Stimulated activated CD4-positive, alpha-beta T cell treated with anti-CD3 and anti-CD28 coated beads, Interleukin-1b, Interleukin-23, amount 100 ng/mL, for 48 hours (primary cell): ENCODE measurements around the gene LCLAT1.

ENCODE experiments used
- DNase-seq: peaks from one replicate; pipeline ENCODE4 v3.0.0-alpha.2; 2020

The LCLAT1 gene

DNA sequence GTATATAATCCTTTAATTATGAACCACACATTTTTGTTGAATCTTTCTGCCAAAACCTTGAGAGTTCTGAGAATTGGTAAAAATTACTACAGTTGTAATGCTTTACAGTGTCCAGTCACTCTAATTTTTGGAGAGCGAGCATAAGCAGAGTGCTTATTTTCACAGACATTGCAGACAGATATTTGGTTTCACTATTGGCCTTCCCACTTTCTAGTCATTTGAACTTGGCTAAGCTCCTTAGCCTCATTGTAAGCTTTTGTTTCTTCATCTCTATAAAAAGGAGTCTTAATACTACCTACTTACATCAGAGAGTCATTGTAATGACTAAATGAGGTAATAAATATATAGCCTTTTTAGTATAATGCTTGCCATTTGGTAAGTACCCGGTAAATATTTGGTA, 80.4 kb downstream of the LCLAT1 start:
- no peak for DNase-seq

DNA sequence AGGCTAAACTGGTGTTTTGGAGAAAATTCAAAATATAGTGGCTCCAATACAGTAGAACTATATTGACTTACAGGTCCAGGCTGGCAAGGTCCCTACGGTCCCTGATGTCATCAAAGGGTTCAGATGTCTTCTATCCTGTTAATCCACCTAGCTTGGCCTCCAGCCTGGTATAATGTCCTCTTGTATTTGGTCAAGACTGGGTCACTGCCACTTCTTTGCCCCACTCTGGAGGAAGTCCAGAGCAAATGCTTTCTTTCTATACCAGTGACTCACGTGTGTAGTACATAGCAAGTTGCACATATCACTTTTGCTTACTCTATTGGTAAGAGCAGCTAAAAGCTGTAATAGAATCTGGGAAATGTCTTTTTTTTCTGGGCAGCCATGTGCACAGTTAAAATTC, 80.8 kb downstream of the LCLAT1 start:
- DNase-seq, result no peak

DNA sequence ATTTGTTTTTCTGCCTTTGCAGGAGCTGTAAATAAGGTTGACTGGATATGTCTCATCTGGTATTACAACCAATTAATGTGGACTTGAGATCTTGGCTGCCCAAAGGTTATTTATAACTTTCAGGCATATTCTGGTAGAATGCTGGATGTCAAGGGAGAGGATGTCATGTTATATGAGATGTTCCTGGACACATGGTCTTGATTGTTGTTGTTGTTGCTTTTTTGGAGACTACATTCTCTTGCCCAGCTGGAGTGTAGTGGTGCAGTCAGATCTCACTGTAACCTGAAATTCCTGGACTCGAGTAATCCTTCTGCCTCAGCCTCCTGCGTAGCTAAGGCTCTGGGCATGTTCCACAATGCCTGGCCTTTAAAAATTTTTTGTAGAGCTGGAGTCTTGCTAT, 83.3 kb downstream of the LCLAT1 start:
- no peak for DNase-seq

DNA sequence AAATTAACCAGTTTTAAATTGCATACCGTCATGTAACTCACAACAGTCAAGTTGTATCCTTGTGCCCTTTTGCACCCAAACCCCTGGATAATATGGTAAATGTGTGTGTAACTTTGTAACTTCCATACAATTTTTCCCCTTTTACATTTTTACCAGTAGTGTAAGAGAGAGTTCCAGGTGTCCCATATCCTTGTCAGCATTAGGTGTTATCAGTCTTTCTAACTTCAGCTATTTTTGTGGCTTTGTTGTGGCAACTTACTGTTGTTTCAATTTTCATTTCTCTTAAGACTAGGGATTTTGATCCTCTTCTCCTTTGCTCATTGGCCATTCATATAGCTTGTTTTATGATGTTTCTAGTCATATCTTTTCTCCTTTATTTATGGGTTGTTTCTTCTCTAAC, 94.6 kb downstream of the LCLAT1 start:
- DNase-seq, result no peak

DNA sequence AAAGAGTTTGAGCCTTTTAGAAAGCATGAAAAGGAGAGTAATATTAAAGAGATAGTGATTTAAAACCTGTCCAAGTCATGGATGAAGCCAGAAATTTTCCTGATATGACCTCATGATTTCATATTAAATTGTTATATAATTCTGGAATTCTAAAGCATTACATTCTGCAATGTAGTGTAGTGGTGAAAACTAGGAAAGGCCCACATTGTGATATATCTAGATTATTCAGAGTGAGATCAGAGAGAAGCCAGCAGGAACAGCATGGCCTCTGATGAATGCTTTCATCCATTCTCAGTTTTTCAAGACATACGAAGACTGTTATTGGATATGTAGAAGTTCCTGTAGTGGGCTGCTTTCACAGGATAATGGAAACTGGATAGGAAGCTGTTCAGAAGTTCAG, 98.8 kb downstream of the LCLAT1 start:
- DNase-seq, result no peak

DNA sequence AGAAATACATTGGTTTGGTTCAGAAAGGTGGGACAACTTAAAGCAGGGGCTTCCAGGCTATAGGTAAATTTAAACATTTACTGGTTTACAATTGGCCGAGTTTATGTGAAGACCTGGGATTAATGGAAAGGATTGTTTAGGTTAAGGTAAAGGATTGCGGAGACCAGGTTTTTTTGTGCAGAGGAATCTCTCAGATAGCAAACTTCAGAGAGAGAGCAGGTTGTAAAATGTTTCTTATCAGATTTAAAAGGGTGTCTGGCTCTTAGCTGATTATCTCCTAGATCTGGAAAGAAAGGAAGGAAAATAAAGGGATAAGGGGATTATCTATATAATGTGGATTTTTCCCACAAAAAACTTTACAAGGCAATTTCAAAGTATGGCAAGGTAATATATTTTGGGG, 101.3 kb downstream of the LCLAT1 start:
- no peak for DNase-seq

DNA sequence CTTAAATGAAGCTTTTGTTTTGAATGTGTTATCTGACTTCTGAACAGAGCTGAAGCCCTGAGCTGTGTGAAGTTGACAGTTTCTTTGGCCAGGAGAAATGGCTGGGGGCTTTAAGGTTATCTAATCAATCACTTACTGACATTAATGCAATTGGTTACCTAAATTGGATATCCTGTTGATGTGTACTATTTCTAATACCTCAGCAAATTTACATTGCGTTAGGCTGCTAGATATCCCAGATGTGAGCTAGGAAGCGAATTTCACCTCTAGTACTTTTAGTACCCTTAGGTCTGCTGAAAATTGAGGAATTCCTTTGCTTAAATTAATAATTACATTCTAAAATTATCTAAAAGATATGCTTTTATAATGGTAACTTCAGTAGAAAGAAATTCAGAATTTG, 102.0 kb downstream of the LCLAT1 start:
- DNase-seq, result no peak

DNA sequence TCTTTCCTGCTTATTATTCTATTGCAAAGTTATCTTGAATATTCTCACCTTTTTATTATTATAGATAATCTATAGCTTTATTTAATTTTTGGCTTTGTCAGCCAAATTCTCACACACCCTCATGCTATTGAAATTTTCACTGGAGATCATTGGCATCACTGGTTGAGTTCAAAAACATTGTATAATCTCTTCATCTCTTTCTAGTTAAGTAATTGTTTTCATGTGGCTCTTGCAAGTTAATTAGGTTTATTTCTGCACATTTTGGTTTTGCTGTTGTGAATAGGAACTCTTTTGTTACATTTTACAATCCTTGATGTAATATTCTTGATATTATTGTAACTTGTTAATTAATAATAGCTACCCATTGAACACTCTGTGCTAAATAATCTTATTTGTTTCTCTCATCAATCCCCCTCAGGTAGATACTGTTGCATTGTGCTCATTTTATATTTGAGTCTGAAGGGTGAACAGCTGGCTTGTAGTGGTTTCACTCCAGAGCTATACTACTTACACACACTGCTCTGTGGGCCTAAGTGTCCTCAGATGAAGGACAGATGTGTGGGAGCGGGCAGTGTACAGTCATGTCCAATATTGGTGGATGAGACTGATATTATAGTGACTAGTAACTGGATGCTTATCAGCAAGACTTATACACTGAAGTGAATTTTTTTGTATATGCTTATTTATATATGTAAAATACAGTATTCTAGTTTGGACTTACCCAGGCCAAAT, 112.7 kb downstream of the LCLAT1 start:
- no peak for DNase-seq

DNA sequence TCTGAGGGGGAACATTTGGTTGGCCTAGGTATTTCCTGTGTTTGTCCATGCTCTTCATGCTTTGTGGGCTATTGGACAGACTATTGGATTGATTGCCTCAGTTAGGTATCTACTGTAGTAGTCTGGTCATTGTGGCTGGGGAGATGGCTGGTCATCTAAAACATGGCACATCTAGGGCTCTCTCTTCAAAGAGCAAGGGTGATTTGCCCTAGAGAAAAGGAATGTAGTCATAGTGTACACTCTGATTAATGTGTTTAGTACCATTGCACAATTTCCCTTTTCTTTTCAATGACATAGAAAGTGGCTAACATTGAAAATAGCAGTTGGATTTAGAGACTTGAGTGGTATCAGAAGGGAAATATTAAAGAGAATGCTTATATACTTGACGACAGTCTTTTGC, 114.3 kb downstream of the LCLAT1 start:
- DNase-seq, result no peak

DNA sequence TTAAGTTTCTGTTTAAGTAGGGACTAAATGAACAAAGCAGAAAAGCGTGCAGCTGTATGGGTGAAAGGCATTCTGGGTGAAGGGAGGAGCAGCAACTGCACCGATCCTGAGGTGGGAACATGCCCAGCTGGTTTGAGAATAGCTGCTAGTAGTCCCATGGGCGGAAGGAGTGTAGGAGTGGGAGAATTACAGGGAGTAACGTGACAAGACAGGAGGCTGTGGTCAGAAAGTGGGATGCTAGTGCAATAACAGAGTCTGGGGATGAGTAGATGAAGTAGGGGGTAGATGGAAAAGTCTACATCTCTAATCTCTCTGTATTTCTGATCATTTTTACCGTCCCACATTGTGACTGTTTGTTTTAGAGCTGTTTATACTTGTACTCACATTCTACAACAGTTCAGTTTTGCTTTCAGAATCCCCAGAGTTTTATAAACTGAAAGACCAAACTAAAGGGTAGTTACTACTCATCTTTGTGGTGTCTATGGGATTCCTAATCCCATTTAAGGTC, 118.9 kb downstream of the LCLAT1 start:
- DNase-seq, result peak; percentile 6

DNA sequence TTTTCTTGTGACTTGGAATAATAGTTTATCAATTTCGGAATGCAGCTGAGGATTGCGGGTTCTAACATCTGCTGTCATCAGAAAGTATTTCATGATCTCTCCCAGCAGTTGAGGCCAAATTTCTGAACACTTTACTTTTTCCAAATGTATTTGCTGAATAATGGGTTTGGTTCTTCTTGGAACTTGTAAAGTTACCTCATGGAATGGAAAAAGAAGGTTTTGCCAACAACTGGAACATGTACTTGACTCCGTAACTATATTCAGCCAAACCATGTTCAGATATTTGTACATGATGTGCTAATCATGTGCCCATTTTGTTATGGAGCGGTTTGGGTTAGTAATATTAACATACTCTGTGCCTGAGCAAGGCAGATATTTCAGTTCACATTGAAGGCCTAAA, 119.6 kb downstream of the LCLAT1 start:
- DNase-seq, result no peak

DNA sequence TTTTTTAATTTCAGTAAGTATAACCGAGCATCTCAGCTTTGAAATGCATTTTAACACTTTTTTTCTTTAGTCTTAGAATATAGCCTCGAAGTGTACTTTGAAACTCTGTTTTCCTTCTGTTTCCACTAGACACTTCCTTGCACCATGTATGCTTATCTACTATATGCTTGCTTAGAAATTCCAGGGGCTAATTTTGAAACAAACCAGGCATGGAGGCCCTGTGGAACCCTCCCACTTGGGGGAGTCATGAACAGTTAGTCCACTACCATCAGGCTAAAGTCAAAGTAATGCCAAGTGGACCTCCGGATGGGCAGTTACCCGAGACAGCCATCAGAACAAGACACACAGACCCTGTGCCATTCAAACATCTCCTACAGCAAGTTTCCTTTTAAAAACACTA, 120.3 kb downstream of the LCLAT1 start:
- no peak for DNase-seq

DNA sequence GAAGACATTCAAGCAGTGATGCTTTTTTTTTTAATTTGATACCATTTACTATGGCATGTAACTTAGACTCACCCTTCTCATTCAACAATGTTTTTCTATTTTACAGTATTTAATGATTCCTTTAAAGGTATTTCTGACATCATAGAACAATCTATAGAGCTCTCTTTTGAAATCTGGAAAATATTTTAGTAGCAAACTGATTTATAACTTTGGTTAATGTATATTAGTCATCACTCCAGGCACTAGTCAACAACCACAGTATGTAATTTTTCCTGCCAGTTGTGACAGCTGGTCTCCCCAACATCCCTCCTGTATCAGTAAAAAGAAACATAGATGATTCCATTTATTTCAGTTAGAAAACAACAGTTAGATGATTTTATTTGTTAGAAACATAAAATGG, 122.9 kb downstream of the LCLAT1 start:
- DNase-seq, result no peak

DNA sequence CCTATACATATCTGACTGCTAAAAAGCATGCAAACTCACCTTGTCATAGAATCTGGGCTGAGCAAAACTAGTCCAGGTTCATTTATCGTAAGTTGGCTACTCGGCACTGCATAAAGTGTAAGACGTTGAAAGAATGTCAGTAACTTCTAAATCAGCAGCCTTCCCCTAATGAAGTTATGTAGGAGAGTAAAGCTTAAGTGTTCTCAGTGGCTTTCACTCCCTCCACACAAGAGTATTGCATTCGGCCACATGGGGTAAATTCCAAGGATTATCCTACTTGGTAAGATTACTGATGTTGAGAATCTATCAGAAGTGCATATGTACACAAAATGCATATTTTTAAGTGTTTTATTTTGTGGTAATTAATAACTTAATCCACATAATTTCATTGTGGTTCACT, 130.1 kb downstream of the LCLAT1 start:
- DNase-seq, result no peak

DNA sequence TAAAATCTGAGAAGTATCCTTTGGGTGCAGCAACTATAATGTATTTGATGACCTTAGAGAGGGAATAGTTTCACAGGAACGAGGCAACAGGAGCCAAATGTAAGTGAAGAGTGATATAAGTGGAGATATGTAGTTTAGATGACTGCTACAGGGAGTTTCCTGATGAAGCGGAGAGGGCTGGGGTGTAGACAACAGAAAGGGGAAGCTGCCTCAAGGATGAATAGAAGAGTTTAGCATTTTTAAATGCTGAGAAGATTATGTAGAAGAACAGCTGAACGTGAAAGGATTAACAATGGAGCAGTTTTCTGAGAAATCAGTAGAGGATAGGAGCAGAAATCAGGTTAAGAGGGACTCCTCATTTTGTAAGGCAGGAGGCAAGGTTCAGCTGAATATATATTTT, 133.3 kb downstream of the LCLAT1 start:
- DNase-seq, result no peak

DNA sequence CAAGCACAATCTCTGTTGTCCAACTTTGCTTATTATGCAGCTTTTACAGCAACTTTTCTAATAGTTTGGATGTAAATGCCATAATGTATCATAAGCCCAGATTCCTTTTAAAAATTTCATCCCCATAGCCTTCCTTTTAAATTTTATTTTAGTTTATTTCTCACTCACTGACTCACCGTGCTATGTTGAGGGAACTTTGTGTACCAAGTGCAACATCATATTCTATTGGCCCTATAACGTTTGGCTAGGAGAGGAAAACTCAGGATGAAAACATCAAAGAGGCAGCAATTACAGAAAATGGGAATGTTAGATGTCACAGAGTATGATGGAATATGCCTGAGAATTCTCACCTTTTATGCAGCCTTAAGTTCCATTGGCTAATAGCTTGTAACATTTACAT, 135.5 kb downstream of the LCLAT1 start:
- no peak for DNase-seq

DNA sequence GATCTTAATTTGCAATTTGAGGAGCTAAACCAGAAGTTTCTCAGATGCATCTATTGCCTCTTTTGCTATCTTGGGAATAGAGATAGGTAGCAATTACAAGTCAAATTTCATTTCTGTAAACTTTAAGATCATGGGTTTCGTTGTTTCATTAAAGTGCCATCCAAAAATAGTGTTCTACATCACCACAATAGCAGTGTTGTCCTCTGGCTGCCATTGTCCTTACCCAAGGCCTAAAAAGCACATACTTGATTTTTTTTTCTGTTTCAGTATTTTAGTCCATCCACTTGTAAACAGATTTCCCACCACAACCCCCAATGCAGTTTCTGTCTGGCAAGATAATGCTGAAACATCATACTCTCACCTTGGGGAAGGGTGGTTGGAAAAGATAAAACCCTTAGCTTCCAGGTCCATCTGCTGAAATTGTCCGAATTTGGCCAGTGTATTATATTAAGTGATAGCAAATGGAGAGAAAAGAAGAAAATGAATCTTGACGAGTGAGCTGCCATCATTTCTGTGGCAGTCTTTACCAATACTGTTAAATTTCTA, 136.2 kb downstream of the LCLAT1 start:
- no peak for DNase-seq

DNA sequence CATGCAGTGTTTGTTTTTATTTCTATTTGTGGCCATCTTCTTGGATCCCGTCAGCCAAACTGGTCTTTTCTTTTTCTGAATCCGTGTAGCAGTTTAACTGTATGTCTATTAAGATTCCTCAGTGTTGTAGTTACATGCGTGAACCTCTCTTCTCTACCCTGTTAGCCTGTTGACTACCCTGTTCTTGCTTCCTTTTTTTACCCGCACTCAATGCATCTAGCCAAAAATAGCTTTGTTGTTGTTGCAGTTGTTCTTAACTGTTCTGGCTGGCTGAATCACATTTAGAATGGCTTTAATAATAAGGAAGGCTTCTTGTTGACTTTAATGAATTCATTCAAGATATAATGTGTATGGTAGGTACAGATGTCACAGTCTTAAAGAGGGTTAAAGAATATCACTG, 137.1 kb downstream of the LCLAT1 start:
- no peak for DNase-seq

DNA sequence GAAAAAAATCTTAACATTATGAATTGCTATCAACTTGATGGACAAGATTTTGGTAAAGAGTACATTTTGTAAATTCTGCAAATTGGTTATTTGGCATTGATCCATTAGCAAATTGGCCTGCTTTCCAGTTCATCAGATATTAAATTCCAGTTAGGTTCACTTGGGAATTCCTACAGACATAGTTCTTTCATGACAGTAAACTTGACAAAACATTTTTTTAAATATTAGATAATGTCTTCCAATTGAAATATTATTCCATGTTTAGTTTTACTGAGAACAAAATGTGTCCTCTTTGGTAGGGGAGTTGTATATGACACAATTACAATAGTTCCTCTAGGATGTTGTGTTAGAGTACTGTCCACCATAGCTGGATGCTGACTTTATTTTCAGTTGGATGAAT, 141.9 kb downstream of the LCLAT1 start:
- DNase-seq, result no peak

DNA sequence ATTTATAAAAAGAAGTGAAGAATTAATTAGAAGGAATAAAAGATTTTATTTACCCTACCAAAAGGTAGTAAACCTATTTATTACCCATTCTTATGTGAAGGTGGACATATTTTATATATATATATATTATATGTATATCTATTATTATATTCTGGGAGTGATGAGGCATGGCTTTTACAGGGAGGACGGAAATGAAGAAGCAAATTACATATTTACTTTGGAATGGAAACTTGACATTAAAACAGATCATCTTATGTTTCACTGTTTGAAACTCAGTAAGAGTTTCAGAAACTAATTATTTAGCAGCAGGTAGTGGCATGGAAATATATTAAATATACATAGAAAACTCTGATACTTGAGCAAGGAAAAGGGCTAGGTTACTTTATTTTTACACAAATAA, 143.4 kb downstream of the LCLAT1 start:
- DNase-seq, result no peak

DNA sequence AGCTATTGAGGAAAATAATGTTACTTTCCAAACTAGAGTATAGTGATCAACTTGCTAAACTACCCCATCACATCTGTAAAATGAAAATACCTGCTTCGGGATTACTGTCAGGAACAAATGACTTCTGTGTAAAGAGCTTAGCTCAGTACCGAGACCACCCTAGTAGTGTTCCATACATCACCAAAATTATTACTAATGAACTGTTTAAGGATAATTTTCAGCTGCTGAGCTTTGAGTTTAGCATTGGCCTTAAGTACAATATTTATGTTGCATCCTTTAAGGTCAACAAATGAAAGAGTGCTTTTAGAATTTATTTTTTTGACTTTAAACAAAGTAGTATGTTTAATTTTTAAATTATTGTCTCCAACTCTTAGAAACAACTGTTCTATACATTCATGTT, 144.1 kb downstream of the LCLAT1 start:
- no peak for DNase-seq

DNA sequence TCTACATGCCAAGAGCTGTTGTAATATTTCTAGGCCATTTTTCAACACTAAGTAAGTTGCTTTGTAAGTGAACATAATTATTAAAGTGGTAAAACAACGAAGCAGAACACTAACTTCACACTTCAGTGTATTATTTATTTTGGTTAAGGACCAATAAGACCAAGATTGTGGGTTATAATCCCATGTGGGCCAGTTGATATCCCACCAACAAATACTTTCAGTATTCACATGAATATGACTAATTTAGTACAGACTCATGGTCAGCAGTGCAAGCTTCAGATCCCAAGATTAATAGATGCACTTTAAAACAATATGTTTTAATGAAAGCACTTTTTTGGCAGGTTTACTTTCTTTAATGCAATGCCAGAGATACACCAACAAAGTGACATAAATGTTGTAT, 154.3 kb downstream of the LCLAT1 start:
- DNase-seq, result no peak

DNA sequence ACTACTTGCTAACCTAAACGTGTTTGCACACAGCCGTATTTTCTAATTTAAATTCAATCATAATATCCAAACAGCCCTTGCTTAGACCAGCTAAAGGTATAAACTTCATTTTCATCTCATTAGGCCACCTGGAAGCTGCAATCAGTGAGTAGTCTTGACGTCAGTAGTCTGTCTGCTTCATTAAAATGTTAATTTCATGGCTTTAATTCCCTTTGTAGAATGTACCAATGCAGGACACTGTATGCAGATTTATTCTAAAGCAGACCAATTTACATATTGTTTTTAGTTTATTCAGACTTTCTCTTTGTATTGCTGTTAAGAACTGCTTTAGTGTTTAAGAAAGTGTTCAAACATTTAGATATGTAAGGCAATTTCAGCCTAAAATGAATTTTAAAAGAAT, 158.2 kb downstream of the LCLAT1 start:
- no peak for DNase-seq

DNA sequence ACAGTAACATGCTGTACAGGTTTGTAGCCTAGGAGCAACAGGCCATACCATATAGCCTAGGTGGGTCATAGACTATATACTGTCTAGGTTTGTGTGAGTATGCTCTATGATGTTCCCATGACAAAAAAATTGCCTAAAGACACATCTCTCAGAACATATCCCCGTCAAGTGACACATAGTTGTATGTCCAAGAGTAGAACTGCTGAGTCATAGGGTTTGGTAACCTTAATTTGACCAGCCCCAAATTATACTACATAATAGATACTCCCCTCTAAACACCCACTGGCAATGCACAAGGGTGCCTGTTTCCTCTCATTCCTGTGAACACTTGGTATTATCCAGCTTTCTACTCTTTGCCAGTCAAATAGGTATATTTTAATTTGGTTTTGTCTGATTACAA, 161.6 kb downstream of the LCLAT1 start:
- DNase-seq, result no peak

DNA sequence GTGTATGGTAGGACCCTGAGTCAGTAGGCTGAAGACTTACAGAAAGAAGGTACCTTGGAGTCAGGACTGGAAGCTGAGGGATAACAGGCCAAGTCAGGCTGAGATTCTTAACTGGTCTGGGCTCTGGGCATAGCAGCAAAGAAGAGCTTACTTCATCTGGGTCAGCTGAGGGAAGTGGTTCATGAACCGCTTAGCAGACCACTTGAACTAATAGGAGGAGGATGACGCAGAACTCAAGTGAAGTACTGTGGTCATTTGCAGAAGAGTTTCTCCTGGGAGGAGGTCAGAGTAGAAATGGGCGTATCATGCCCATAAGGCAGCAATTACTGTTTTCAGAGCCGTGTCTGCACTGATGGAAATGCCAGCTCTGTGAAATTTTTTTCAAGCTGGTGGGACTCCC, 164.5 kb downstream of the LCLAT1 start:
- no peak for DNase-seq
